Neural progenitor cell (in vitro differentiated cells): ENCODE results near the gene TSGA10. TPM values are rescaled to one million over a fixed set of nuclear protein-coding genes. Genes with fewer than 3 reads are reported as not detected.

ENCODE experiments used
- DNase-seq: peaks from one replicate; pipeline ENCODE4 v3.0.0-alpha.2; 2016; ENCODE audit warnings: low spot score
- H2AFZ ChIP-seq: fragments of 200-600 bp; sonication (generic); replicated peaks from 2 replicates; pipeline ENCODE4 v1.6.1; 2016; ENCODE audit warnings: antibody characterized with exemption
- H3F3A ChIP-seq: fragments of 200-600 bp; sonication (generic); 2 replicates; pipeline ENCODE4 v1.6.1; 2016; ENCODE audit warnings: antibody characterized with exemption, low read depth
- H3K27ac ChIP-seq: fragments of 200-600 bp; sonication (generic); 2 replicates; pipeline ENCODE4 v1.5.1; 2016; ENCODE audit warnings: mild to moderate bottlenecking
- H3K27me3 ChIP-seq: fragments of 200-600 bp; sonication (generic); 2 replicates; pipeline ENCODE4 v1.6.1; 2016; ENCODE audit warnings: mild to moderate bottlenecking, moderate library complexity
- H3K36me3 ChIP-seq: fragments of 200-600 bp; sonication (generic); 2 replicates; pipeline ENCODE4 v1.5.1; 2016
- H3K4me1 ChIP-seq: fragments of 200-600 bp; sonication (generic); 2 replicates; pipeline ENCODE4 v1.6.1; 2016; ENCODE audit warnings: mixed run types
- H3K4me2 ChIP-seq: fragments of 200-600 bp; sonication (generic); 2 replicates; pipeline ENCODE4 v1.6.1; 2016
- H3K4me3 ChIP-seq: fragments of 200-600 bp; sonication (generic); 2 replicates; pipeline ENCODE4 v1.5.1; 2016
- H3K79me2 ChIP-seq: fragments of 200-600 bp; sonication (generic); 2 replicates; pipeline ENCODE4 v1.6.1; 2016; ENCODE audit warnings: low read depth
- H3K9ac ChIP-seq: fragments of 200-600 bp; sonication (generic); 2 replicates; pipeline ENCODE4 v1.6.1; 2016
- H3K9me3 ChIP-seq: fragments of 200-600 bp; sonication (generic); 2 replicates; pipeline ENCODE4 v1.5.1; 2016; ENCODE audit warnings: low read depth
- H4K20me1 ChIP-seq: fragments of 200-600 bp; sonication (generic); 2 replicates; pipeline ENCODE4 v1.6.1; 2016; ENCODE audit warnings: low read depth
- H3K27ac Mint-ChIP-seq: 3 replicates; pipeline ENCODE4 v1.8.0; 2021; ENCODE audit warnings: mixed read lengths
- H3K27me3 Mint-ChIP-seq: 2 replicates; pipeline ENCODE4 v1.8.0; 2022; ENCODE audit warnings: low read depth, mild to moderate bottlenecking, inconsistent platforms, moderate library complexity, mixed read lengths; ENCODE audit not compliant: insufficient read depth
- H3K36me3 Mint-ChIP-seq: 3 replicates; pipeline ENCODE4 v1.8.0; 2021; ENCODE audit warnings: mixed read lengths
- H3K4me1 Mint-ChIP-seq: 3 replicates; pipeline ENCODE4 v1.8.0; 2021; ENCODE audit warnings: mixed read lengths
- H3K4me3 Mint-ChIP-seq: 3 replicates; pipeline ENCODE4 v1.8.0; 2021; ENCODE audit warnings: mild to moderate bottlenecking, moderate library complexity, mixed read lengths
- H3K9me3 Mint-ChIP-seq: 3 replicates; pipeline ENCODE4 v1.8.0; 2020; ENCODE audit warnings: mixed read lengths
- EZH2 ChIP-seq: fragments of 200-600 bp; sonication (generic); IDR thresholded peaks from 2 replicates; pipeline ENCODE4 v1.6.1; 2017; ENCODE audit warnings: antibody characterized with exemption, mild to moderate bottlenecking, moderate library complexity
- EZH2phosphoT487 ChIP-seq: fragments of 200-600 bp; sonication (generic); IDR thresholded peaks from 2 replicates; pipeline ENCODE4 v1.6.1; 2017; ENCODE audit warnings: antibody characterized with exemption
- total RNA-seq: library from RNA; depleted of rRNA; stranded (reverse); fragments of >200 nt; gene quantifications from 2 replicates; pipeline ENCODE4 v1.2.3, GENCODE V29; 2015; ENCODE audit warnings: low replicate concordance
- TF ChIP-seq, protein P1 (sequence below): fragments of 200-600 bp; sonication (generic); IDR thresholded peaks from 2 replicates; pipeline ENCODE4 v1.5.1; 2017; ENCODE audit warnings: antibody characterized with exemption, mild to moderate bottlenecking

The TSGA10 gene
- total RNA-seq, 1 donor from 2014 or later, result 5.8 TPM

DNA sequence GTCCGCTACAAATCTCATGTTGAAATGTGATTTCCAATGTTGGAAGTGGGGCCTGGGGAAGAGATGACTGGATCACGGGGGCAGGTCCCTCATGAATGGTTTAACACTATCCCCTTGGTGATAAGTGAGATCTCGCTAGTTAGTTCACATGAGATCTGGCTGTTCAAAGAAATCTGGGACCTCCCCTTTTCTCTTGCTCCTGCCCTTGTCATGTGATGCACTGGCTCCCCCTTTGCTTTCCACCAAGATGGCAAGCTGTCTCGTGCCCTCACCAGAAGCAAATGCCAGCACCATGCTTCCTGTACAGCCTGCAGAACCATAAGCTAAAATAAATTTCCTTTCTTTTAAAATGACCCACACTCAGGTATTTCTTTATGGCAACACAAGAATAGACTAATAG is 70.5 kb downstream of the TSGA10 start:
- no peaks in the 10 kb centered on the region for H3K79me2 ChIP-seq
- Mint-ChIP-seq H3K4me3 (no peak overlapping the region), H3K4me1 (no peaks in the 10 kb centered on the region), H3K27me3 (peaks cover 2% of the 10 kb centered on the region), H3K9me3 (peaks cover 3% of the 10 kb centered on the region), H3K27ac (no peak overlapping the region), H3K36me3 (no peaks in the 10 kb centered on the region)
- H3K4me2 ChIP-seq, result no peak overlapping the region
- H3K9ac ChIP-seq, result no peak overlapping the region
- no peak overlapping the region for H2AFZ ChIP-seq
- H3K27me3 ChIP-seq, result no peaks in the 10 kb centered on the region
- H3K4me3 ChIP-seq, result no peak overlapping the region
- no peaks in the 10 kb centered on the region for H3F3A ChIP-seq
- TF ChIP-seq, protein P1, sequence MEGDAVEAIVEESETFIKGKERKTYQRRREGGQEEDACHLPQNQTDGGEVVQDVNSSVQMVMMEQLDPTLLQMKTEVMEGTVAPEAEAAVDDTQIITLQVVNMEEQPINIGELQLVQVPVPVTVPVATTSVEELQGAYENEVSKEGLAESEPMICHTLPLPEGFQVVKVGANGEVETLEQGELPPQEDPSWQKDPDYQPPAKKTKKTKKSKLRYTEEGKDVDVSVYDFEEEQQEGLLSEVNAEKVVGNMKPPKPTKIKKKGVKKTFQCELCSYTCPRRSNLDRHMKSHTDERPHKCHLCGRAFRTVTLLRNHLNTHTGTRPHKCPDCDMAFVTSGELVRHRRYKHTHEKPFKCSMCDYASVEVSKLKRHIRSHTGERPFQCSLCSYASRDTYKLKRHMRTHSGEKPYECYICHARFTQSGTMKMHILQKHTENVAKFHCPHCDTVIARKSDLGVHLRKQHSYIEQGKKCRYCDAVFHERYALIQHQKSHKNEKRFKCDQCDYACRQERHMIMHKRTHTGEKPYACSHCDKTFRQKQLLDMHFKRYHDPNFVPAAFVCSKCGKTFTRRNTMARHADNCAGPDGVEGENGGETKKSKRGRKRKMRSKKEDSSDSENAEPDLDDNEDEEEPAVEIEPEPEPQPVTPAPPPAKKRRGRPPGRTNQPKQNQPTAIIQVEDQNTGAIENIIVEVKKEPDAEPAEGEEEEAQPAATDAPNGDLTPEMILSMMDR, result no peak
- no peak for TF ChIP-seq EZH2phosphoT487
- TF ChIP-seq EZH2, result no peak
- H3K4me1 ChIP-seq, result peaks cover 8% of the 10 kb centered on the region
- no peaks in the 10 kb centered on the region for H4K20me1 ChIP-seq
- H3K9me3 ChIP-seq, result no peaks in the 10 kb centered on the region
- peak; percentile 13 for DNase-seq
- no peaks in the 10 kb centered on the region for H3K36me3 ChIP-seq
- no peak overlapping the region for H3K27ac ChIP-seq

GRCh38 chr2:99081891-99082290 is 72.9 kb downstream of the TSGA10 start:
- Histone ChIP-seq H4K20me1 (no peaks in the 10 kb centered on the region), H3K79me2 (no peaks in the 10 kb centered on the region), H3K4me2 (no peak overlapping the region), H3K27me3 (no peaks in the 10 kb centered on the region), H3K9ac (no peak overlapping the region), H3K9me3 (no peaks in the 10 kb centered on the region), H3K4me3 (no peak overlapping the region), H3K27ac (no peak overlapping the region), H3F3A (no peaks in the 10 kb centered on the region), H3K36me3 (no peaks in the 10 kb centered on the region), H2AFZ (peak overlapping the region; percentile 53), H3K4me1 (peaks cover 8% of the 10 kb centered on the region)
- no peaks in the 10 kb centered on the region for H3K36me3 Mint-ChIP-seq
- peaks cover 2% of the 10 kb centered on the region for H3K27me3 Mint-ChIP-seq
- H3K9me3 Mint-ChIP-seq, result no peaks in the 10 kb centered on the region
- no peak overlapping the region for H3K27ac Mint-ChIP-seq
- TF ChIP-seq EZH2, result no peak
- TF ChIP-seq, protein P1, result no peak
- DNase-seq, result no peak
- no peaks in the 10 kb centered on the region for H3K4me1 Mint-ChIP-seq
- H3K4me3 Mint-ChIP-seq, result no peak overlapping the region

- no peak for DNase-seq
- no peak overlapping the region for H2AFZ ChIP-seq
- H4K20me1 ChIP-seq, result no peaks in the 10 kb centered on the region
- no peak overlapping the region for H3K4me2 ChIP-seq
- Mint-ChIP-seq H3K36me3 (no peaks in the 10 kb centered on the region), H3K27ac (no peak overlapping the region), H3K4me1 (no peaks in the 10 kb centered on the region), H3K9me3 (no peaks in the 10 kb centered on the region), H3K27me3 (peaks cover 2% of the 10 kb centered on the region), H3K4me3 (no peak overlapping the region)
- no peak overlapping the region for H3K27ac ChIP-seq
- no peak overlapping the region for H3K4me3 ChIP-seq
- no peaks in the 10 kb centered on the region for H3K79me2 ChIP-seq
- peaks cover 8% of the 10 kb centered on the region for H3K4me1 ChIP-seq
- TF ChIP-seq, protein P1, result no peak
- TF ChIP-seq EZH2, result no peak
- no peak for TF ChIP-seq EZH2phosphoT487
- H3K9me3 ChIP-seq, result no peaks in the 10 kb centered on the region
- no peaks in the 10 kb centered on the region for H3K36me3 ChIP-seq
- H3F3A ChIP-seq, result no peaks in the 10 kb centered on the region
- H3K9ac ChIP-seq, result no peak overlapping the region
- H3K27me3 ChIP-seq, result no peaks in the 10 kb centered on the region
Measured at GRCh38 chr2:99079226-99079625, 75.5 kb downstream of the TSGA10 start.

DNA sequence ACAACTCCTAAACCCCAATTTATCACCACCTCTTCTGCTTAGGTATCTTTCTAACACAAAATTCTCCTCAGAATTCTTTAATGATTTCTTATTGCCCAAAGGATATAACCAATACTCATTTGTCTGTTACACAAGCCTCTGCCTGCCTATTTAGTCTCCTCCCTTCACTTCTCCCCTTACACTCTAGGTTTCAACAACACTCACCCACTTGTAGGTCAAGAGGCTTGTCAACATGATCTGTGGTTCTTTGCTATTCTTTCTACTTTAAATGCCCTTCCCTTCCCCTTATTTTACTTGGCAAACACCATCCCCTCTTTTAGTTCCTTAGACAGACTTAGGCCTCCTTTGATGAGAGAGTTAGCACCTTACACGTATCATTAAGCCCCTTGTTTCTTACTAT is 82.2 kb downstream of the TSGA10 start:
- Histone ChIP-seq H3F3A (no peaks in the 10 kb centered on the region), H4K20me1 (no peaks in the 10 kb centered on the region), H3K27me3 (no peaks in the 10 kb centered on the region), H2AFZ (no peak overlapping the region), H3K4me2 (no peak overlapping the region), H3K4me3 (no peak overlapping the region), H3K9me3 (no peaks in the 10 kb centered on the region), H3K27ac (no peak overlapping the region), H3K4me1 (no peaks in the 10 kb centered on the region), H3K79me2 (no peaks in the 10 kb centered on the region), H3K36me3 (no peaks in the 10 kb centered on the region), H3K9ac (no peak overlapping the region)
- Mint-ChIP-seq H3K27ac (no peak overlapping the region), H3K9me3 (no peaks in the 10 kb centered on the region), H3K27me3 (no peaks in the 10 kb centered on the region), H3K4me1 (no peaks in the 10 kb centered on the region), H3K4me3 (no peak overlapping the region), H3K36me3 (no peaks in the 10 kb centered on the region)
- TF ChIP-seq EZH2phosphoT487, result no peak
- DNase-seq, result no peak
